Peyer's patch (tissue), 4 donors: Measurements from ENCODE around the gene BCKDHB. TPM values are rescaled to one million over a fixed set of nuclear protein-coding genes. Genes with fewer than 3 reads are reported as not detected.

Experiments used
- DNase-seq, 3 donors: peaks; one replicate each; pipeline ENCODE4 v3.0.0-alpha.2; 2017 to 2019
- H3K27ac ChIP-seq, 4 donors: fragments of 200-600 bp; sonication (generic); one replicate each; pipeline ENCODE4 v1.5.1; 2016 to 2019
- H3K27me3 ChIP-seq, 2 donors: fragments of 200-600 bp; sonication (generic); one replicate each; pipeline ENCODE4 v1.5.1; 2019
- H3K36me3 ChIP-seq, 3 donors: fragments of 200-600 bp; sonication (generic); one replicate each; pipeline ENCODE4 v1.5.1; 2016 to 2019
- H3K4me1 ChIP-seq, 4 donors: fragments of 200-600 bp; sonication (generic); one replicate each; pipeline ENCODE4 v1.5.1; 2016 to 2019
- H3K4me3 ChIP-seq, 4 donors: fragments of 200-600 bp; sonication (generic); 1 replicate in 3 of 4; 2 replicates in 1 of 4; pipeline ENCODE4 v1.5.1; 2016 to 2019; ENCODE audit warnings: mild to moderate bottlenecking in 1 of 4
- H3K9me3 ChIP-seq, 4 donors: fragments of 200-600 bp; sonication (generic); one replicate each; pipeline ENCODE4 v1.5.1; 2016 to 2019; ENCODE audit warnings: mild to moderate bottlenecking in 1 of 4
- CTCF ChIP-seq, 6 experiments: fragments of 450-650 bp in 4 of 6; fragments of 200-600 bp in 2 of 6; sonication (generic) in 1 of 6; IDR thresholded peaks; one replicate each; pipeline ENCODE4 v1.5.1; 2017 to 2019; ENCODE audit warnings: antibody characterized with exemption in 6 of 6, mild to moderate bottlenecking in 3 of 6, moderate library complexity in 1 of 6
- POLR2A ChIP-seq, 2 donors: fragments of 450-650 bp; IDR thresholded peaks; one replicate each; pipeline ENCODE4 v1.5.1; 2017; ENCODE audit warnings: antibody characterized with exemption in 2 of 2, mild to moderate bottlenecking in 2 of 2, moderate library complexity in 2 of 2
- total RNA-seq, 4 donors: library from RNA; depleted of rRNA; stranded (reverse); fragments of >200 nt; gene quantifications; one replicate each; pipeline ENCODE4 v1.1.0, GENCODE V29; 2016

The BCKDHB gene
- total RNA-seq, 4 donors from 2014 or later: 13.3 to 31.8 (median 20.1) TPM

GRCh38 chr6:80348263-80348662, 241.8 kb downstream of the BCKDHB start:
- DNase-seq: no peak
- Histone ChIP-seq H3K4me3 (no peak overlapping the region), H3K9me3 (no peaks in the 10 kb centered on the region), H3K27ac (no peak overlapping the region), H3K4me1 (no peaks in the 10 kb centered on the region), H3K27me3 (no peaks in the 10 kb centered on the region), H3K36me3 (no peaks in the 10 kb centered on the region)
- TF ChIP-seq CTCF (IDR thresholded peaks at IDR 0.05): no peak
- no peak for TF ChIP-seq POLR2A (IDR thresholded peaks at IDR 0.05)

- no peaks in the 10 kb centered on the region for H3K4me1 ChIP-seq
- TF ChIP-seq POLR2A (IDR thresholded peaks at IDR 0.05): no peak
- TF ChIP-seq CTCF (IDR thresholded peaks at IDR 0.05): no peak
- DNase-seq: no peak
- no peaks in the 10 kb centered on the region for H3K27me3 ChIP-seq
- H3K27ac ChIP-seq: no peak overlapping the region
- H3K9me3 ChIP-seq: no peaks in the 10 kb centered on the region
- H3K36me3 ChIP-seq: no peaks in the 10 kb centered on the region
- H3K4me3 ChIP-seq: no peak overlapping the region
Measured at GRCh38 chr6:80356000-80356399, 249.5 kb downstream of the BCKDHB start.

GRCh38 chr6:80356545-80356944, 250.1 kb downstream of the BCKDHB start:
- no peak overlapping the region for H3K4me3 ChIP-seq
- no peak for DNase-seq
- H3K36me3 ChIP-seq: no peaks in the 10 kb centered on the region
- TF ChIP-seq POLR2A (IDR thresholded peaks at IDR 0.05) (no peak), CTCF (IDR thresholded peaks at IDR 0.05) (no peak)
- H3K9me3 ChIP-seq: no peaks in the 10 kb centered on the region
- no peaks in the 10 kb centered on the region for H3K27me3 ChIP-seq
- H3K4me1 ChIP-seq: no peaks in the 10 kb centered on the region
- no peak overlapping the region for H3K27ac ChIP-seq

- H3K27me3 ChIP-seq: no peaks in the 10 kb centered on the region
- H3K4me1 ChIP-seq: no peaks in the 10 kb centered on the region
- DNase-seq: no peak
- no peaks in the 10 kb centered on the region for H3K9me3 ChIP-seq
- TF ChIP-seq POLR2A (IDR thresholded peaks at IDR 0.05) (no peak), CTCF (IDR thresholded peaks at IDR 0.05) (no peak)
- no peak overlapping the region for H3K27ac ChIP-seq
- H3K36me3 ChIP-seq: no peaks in the 10 kb centered on the region
- H3K4me3 ChIP-seq: no peak overlapping the region
Measured at GRCh38 chr6:80357081-80357480, 250.6 kb downstream of the BCKDHB start.

- H3K9me3 ChIP-seq: no peaks in the 10 kb centered on the region
- no peaks in the 10 kb centered on the region for H3K27me3 ChIP-seq
- no peak overlapping the region for H3K4me3 ChIP-seq
- H3K27ac ChIP-seq: no peak overlapping the region
- no peak for DNase-seq
- no peaks in the 10 kb centered on the region for H3K36me3 ChIP-seq
- TF ChIP-seq POLR2A (IDR thresholded peaks at IDR 0.05) (no peak), CTCF (IDR thresholded peaks at IDR 0.05) (no peak)
- H3K4me1 ChIP-seq: no peaks in the 10 kb centered on the region
Measured at GRCh38 chr6:80357674-80358073, 251.2 kb downstream of the BCKDHB start.

GRCh38 chr6:80363501-80364122, 257.1 kb downstream of the BCKDHB start:
- H3K36me3 ChIP-seq: no peaks in the 10 kb centered on the region
- no peaks in the 10 kb centered on the region for H3K27me3 ChIP-seq
- no peaks in the 10 kb centered on the region for H3K4me1 ChIP-seq
- no peak for TF ChIP-seq CTCF (IDR thresholded peaks at IDR 0.05)
- TF ChIP-seq POLR2A (IDR thresholded peaks at IDR 0.05): no peak
- H3K4me3 ChIP-seq: no peak overlapping the region
- no peaks in the 10 kb centered on the region for H3K9me3 ChIP-seq
- no peak overlapping the region for H3K27ac ChIP-seq
- no peak for DNase-seq
